Measurements from ENCODE around the gene LCORL.

LCORL gene

DNA sequence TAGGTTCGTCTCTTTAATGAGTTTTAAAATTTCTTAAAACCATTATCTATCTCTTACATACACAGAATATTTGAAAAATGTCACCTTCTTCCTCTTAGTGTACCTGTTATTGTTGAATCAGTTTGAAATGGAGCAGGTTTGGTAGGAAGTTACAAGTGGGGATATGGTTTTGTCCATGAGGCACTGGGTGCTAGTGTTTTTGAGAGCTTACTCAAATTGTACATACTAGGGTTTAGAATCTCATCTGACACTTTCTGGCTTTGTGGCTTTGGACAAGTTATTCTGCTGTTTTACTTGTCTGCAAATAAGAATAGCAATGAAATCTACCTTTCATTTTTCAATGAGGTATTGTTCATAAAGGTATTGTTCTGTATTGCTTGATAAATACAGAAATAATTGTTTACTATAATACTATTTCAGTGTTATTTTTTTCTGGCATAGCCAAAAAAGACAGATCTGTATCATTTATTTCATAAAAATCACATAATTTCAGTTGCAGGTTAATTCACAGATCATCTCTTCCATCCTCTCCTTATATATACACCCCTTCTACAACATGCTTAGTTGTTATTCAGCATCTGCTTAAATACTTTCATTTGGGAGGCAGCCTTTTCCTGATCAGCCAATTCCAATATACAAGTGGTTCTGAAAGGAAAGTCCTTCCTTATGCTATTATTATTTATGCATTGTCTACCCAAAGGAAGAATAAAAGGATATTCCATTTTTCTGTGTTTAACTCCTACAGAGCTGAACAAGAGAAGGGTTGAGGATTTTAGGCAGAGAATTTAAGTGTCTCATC is 197.5 kb downstream of the LCORL start:
- DNase-seq: no peak

DNA sequence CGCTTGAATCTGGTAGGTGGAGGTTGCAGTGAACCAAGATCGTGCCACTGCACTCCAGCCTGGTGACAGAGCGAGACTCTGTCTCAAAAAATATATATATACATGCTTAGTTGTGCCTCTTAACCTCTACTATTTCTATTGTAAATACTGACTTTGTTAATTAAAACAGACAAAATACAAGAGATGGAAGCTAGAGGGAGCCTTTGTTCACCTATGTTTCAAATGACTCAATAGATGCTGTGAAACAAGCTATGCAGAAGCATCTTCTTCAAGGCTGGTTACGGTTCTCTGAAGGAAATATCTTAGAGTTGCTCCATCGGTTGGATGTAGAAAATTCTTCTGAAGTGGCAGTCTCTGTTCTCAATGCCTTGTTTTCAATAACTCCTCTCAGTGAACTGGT is 204.5 kb downstream of the LCORL start:
- peak; percentile 72 for DNase-seq

DNA sequence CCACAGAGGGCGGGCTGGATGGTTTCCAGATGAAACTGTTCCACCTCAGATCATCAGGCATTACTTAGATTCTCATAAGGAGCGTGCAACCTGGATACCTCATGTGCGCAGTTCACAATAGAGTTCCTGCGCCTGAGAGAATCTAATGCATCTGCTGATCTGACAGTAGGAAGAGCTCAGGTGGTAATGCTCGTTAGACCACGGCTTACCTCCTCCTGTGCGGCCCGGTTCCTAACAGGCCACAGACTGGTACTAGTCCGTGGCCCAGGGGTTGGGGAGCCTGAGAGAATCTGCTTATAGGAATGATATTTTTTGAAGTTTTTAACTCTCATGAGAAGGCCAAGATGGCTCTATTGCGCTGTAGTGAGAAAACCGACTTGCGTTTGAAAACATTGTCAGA is 205.4 kb downstream of the LCORL start:
- no peak for DNase-seq

- DNase-seq: no peak
Observed at GRCh38 chr4:17814140-17814539, 207.4 kb downstream of the LCORL start.

- DNase-seq: no peak
Observed at GRCh38 chr4:17812801-17813200, 208.8 kb downstream of the LCORL start.

DNA sequence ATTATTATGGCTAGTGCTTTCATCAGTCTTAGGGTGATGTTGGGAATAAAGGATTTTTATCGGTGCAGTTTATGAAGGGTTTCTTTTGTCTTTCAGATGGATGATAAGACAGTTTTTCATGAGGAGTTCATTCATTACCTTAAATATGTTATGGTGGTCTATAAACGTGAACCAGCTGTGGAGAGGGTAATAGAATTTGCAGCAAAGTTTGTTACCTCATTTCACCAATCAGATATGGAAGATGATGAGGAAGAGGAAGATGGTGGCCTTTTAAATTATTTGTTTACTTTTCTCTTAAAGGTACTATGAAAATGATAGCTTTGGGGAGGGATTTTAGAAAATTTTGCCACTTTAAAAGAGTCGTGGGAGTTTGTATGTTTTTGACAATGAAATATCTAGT is 209.4 kb downstream of the LCORL start:
- DNase-seq: no peak

GRCh38 chr4:17811078-17811603 is 210.4 kb downstream of the LCORL start:
- DNase-seq: no peak

GRCh38 chr4:17810260-17811077 is 211.1 kb downstream of the LCORL start, which contains the start of the genes DCAF16 and NCAPG:
DCAF16 (minus strand) TSS chr4:17810757; CDS start chr4:17804141, 6,616 bp downstream.
NCAPG (plus strand) TSS chr4:17810979; CDS start chr4:17811078, 99 bp downstream.
- peak; percentile 99 for DNase-seq

- no peak for DNase-seq
Observed at GRCh38 chr4:17809667-17810066, 211.9 kb downstream of the LCORL start.

DNA sequence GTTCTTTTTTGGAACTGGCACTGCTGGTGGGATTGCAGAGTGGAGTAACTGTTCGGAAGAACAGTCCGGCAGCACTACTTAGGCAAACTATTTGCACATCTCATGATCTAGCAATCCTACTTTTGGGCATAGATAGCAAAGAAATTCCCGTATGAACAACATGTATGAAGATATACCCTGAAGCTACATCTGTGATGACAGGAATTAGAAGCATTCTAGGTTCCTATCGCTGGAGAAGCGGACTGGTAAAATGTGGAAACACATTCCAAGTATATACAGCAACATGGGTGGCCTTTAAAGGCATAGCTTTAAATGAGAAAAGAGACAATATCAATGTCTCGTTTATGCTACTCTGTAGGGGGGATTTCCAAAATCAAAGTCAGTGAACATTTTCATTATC is 214.1 kb downstream of the LCORL start:
- DNase-seq: no peak

DNA sequence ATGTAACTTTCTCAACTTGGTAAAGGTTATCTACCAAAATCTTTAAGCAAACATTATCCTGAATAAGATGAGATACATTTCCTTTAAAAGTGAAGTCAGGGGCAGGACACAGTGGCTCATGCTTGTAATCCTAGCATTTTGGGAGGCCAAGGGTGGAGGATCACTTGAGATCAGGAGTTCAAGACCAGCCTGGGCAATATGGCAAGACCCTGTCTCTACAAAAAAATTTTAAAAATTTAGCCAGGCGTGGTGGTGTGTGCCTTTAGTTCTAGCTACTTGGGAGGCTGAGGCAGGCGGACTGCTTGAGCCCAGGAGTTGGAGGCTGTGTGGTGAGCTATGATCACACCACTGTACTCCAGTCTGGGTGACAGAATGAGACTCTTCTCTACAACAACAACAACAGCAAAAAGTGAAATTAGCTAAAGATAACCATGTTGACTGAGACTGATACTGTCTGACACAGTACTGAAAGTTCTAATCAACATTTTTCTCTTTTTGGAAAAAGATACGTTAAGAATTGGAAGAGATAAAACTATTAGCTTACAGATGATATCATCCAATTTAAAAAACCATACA is 215.9 kb downstream of the LCORL start:
- no peak for DNase-seq

DNA sequence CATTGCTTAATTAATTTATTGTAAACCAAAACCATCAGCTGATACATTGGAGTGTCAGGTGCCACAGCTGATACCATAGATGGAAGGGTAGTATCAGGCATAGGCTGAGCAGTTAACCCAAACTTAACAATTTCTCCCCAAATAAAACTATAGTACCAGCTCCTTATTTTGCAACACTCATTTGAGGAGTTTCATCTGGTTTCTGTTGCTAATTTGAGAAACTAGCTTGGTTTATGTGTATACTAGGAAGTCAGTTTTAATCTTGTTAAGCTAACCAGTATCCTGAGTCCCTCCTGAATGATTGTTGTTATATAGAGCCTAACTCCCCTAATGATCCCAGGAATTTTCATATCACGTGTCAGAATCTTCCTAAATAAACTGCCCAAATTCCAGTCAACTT is 223.7 kb downstream of the LCORL start:
- no peak for DNase-seq

GRCh38 chr4:17794730-17795129 is 226.8 kb downstream of the LCORL start:
- DNase-seq: no peak
